SK-N-SH (cell line): Measurements from ENCODE around the gene RPGRIP1L. TPM values are rescaled to one million over a fixed set of nuclear protein-coding genes. Genes with fewer than 3 reads are reported as not detected.

Experiments
- CTCF ChIA-PET: fragments of 300-600, 350-600 bp; formaldehyde crosslinking; extraction: SDS; loops from one replicate; lab custom pipeline; 2021; lab: Yijun Ruan, JAX
- POLR2A ChIA-PET: fragments of 350-600 bp; sonication (Branson Sonifier 250); formaldehyde crosslinking; extraction: SDS; loops from one replicate; lab custom pipeline; 2020; ENCODE audit warnings: antibody characterized with exemption, inconsistent platforms; lab: Yijun Ruan, JAX
- DNase-seq: peaks from one replicate; pipeline ENCODE4 v3.0.0; 2012
- H2AFZ ChIP-seq: fragments of 200-600 bp; sonication (generic); 2 replicates; pipeline ENCODE4 v1.8.1; 2016; ENCODE audit warnings: antibody characterized with exemption, mild to moderate bottlenecking, low read depth
- H3F3A ChIP-seq: fragments of 200-600 bp; sonication (generic); replicated peaks from 2 replicates; pipeline ENCODE3; 2016; ENCODE audit warnings: antibody characterized with exemption, mild to moderate bottlenecking; ENCODE audit not compliant: insufficient read depth
- H3K27ac ChIP-seq, 2 experiments: fragments of 200-500 bp in 1 of 2; fragments of 200-600 bp in 1 of 2; sonication (Bioruptor generic) in 1 of 2; sonication (generic), shearing (Covaris generic) in 1 of 2; 2 replicates each; pipeline versions ENCODE4 v1.5.1 to v1.6.1; 2014 to 2016; ENCODE audit warnings: low read depth in 2 of 2, inconsistent platforms in 1 of 2, low read length in 1 of 2, mild to moderate bottlenecking in 1 of 2, mixed read lengths in 1 of 2
- H3K27me3 ChIP-seq: fragments of 200-600 bp; sonication (generic), shearing (Covaris generic); 2 replicates; pipeline ENCODE4 v1.6.1; 2016; ENCODE audit warnings: mixed run types; ENCODE audit not compliant: insufficient read depth
- H3K36me3 ChIP-seq, 2 experiments: fragments of 200-500 bp in 1 of 2; fragments of 200-600 bp in 1 of 2; sonication (Bioruptor generic) in 1 of 2; sonication (generic) in 1 of 2; replicated peaks in 1 of 2; 2 replicates each; pipeline versions ENCODE3 to v1.5.1; 2014 to 2016; ENCODE audit warnings: low read length in 1 of 2, mild to moderate bottlenecking in 1 of 2; ENCODE audit not compliant: insufficient read depth in 2 of 2, control insufficient read depth in 1 of 2
- H3K4me1 ChIP-seq, 2 experiments: fragments of 200-500 bp in 1 of 2; fragments of 200-600 bp in 1 of 2; sonication (Bioruptor generic) in 1 of 2; sonication (generic), shearing (Covaris generic) in 1 of 2; 2 replicates each; pipeline versions ENCODE4 v1.5.1 to v1.6.1; 2014 to 2016; ENCODE audit warnings: low read depth in 1 of 2, low read length in 1 of 2, mixed run types in 1 of 2; ENCODE audit not compliant: insufficient read depth in 2 of 2, control insufficient read depth in 1 of 2
- H3K4me2 ChIP-seq: fragments of 200-600 bp; sonication (generic), shearing (Covaris generic); 2 replicates; pipeline ENCODE4 v1.6.1; 2017; ENCODE audit warnings: mixed run types
- H3K4me3 ChIP-seq, 2 experiments: fragments of 200-500 bp in 1 of 2; fragments of 200-600 bp in 1 of 2; sonication (Bioruptor generic) in 1 of 2; sonication (generic), shearing (Covaris generic) in 1 of 2; 2 replicates each; pipeline versions ENCODE4 v1.5.1 to v1.8.1; 2014 to 2016; ENCODE audit warnings: low read depth in 2 of 2, inconsistent platforms in 1 of 2, low read length in 1 of 2, mild to moderate bottlenecking in 1 of 2, mixed read lengths in 1 of 2, moderate library complexity in 1 of 2
- H3K79me2 ChIP-seq: fragments of 200-600 bp; sonication (generic); 2 replicates; pipeline ENCODE4 v1.8.1; 2017; ENCODE audit warnings: mild to moderate bottlenecking; ENCODE audit not compliant: insufficient read depth
- H3K9ac ChIP-seq: fragments of 200-600 bp; sonication (generic); 2 replicates; pipeline ENCODE4 v1.6.1; 2017; ENCODE audit warnings: mixed run types
- H3K9me2 ChIP-seq: fragments of 200-600 bp; sonication (generic); 2 replicates; pipeline ENCODE4 v1.6.1; 2017; ENCODE audit warnings: mixed run types
- H3K9me3 ChIP-seq: fragments of 200-600 bp; sonication (generic); 2 replicates; pipeline ENCODE4 v1.6.1; 2017; ENCODE audit warnings: mixed run types, mild to moderate bottlenecking, moderate library complexity
- H4K20me1 ChIP-seq: fragments of 200-600 bp; sonication (generic); 2 replicates; pipeline ENCODE4 v1.6.1; 2017; ENCODE audit warnings: mild to moderate bottlenecking, mixed run types; ENCODE audit not compliant: insufficient read depth
- CHD2 ChIP-seq: fragments of 150-350 bp; IDR thresholded peaks from 2 replicates; pipeline ENCODE4 v1.6.1; 2018; ENCODE audit warnings: low read length; ENCODE audit not compliant: partially characterized antibody
- ELF1 ChIP-seq: IDR thresholded peaks from 2 replicates; pipeline ENCODE4 v1.4.0; 2012
- EP300 ChIP-seq, 2 experiments: IDR thresholded peaks; 2 replicates each; pipeline versions ENCODE4 v1.4.0 to v1.6.1; 2012; ENCODE audit warnings: borderline replicate concordance in 1 of 2, low read depth in 1 of 2, low read length in 1 of 2
- FOXM1 ChIP-seq: IDR thresholded peaks from 2 replicates; pipeline ENCODE4 v1.4.0; 2012; ENCODE audit warnings: low read depth, mild to moderate bottlenecking
- GATA2 ChIP-seq: sonication (generic); formaldehyde crosslinking; IDR thresholded peaks from 2 replicates; pipeline ENCODE4 v1.5.0; 2020; ENCODE audit warnings: mild to moderate bottlenecking, missing genetic modification reagents
- JUND ChIP-seq: IDR thresholded peaks from 2 replicates; pipeline ENCODE4 v1.4.0; 2012
- PBX3 ChIP-seq: IDR thresholded peaks from 2 replicates; pipeline ENCODE4; 2012
- POLR2AphosphoS5 ChIP-seq: IDR thresholded peaks from 2 replicates; pipeline ENCODE4 v1.6.1; 2012; ENCODE audit warnings: low read depth, low read length
- RAD21 ChIP-seq: IDR thresholded peaks from 2 replicates; pipeline ENCODE4 v1.6.1; 2012; ENCODE audit warnings: mild to moderate bottlenecking, low read length
- REST ChIP-seq: IDR thresholded peaks from 2 replicates; pipeline ENCODE4 v1.6.1; 2012; ENCODE audit warnings: mild to moderate bottlenecking, low read depth, low read length, moderate library complexity
- TAF1 ChIP-seq: IDR thresholded peaks from 2 replicates; pipeline ENCODE4 v1.6.1; 2012; ENCODE audit warnings: low read depth, mild to moderate bottlenecking, low read length, moderate library complexity, borderline replicate concordance
- USF1 ChIP-seq: IDR thresholded peaks from 2 replicates; pipeline ENCODE4 v1.4.0; 2012; ENCODE audit warnings: low read depth, borderline replicate concordance
- ZBTB33 ChIP-seq: IDR thresholded peaks from 2 replicates; pipeline ENCODE4 v1.4.0; 2012; ENCODE audit warnings: low read depth, borderline replicate concordance
- polyA plus RNA-seq, 3 experiments: library from polyadenylated mRNA; depleted of rRNA; stranded (reverse); fragments of >200 nt; gene quantifications; 2 replicates each; pipeline ENCODE4 v1.2.3, GENCODE V29; 2012

Gene RPGRIP1L
- polyA plus RNA-seq, 1 of the 3 experiments (the other 2 are of a cell fraction) = 5.7 TPM

- Histone ChIP-seq H2AFZ (no peak overlapping the region), H3K36me3 (no peaks in the 10 kb centered on the region), H3K9me2 (no peaks in the 10 kb centered on the region), H3K9ac (no peak overlapping the region), H3F3A (no peaks in the 10 kb centered on the region), H3K9me3 (no peaks in the 10 kb centered on the region), H3K4me1 (no peaks in the 10 kb centered on the region), H3K79me2 (no peaks in the 10 kb centered on the region), H3K27me3 (peaks cover 8% of the 10 kb centered on the region; the same call in 1 of the 2 replicates), H4K20me1 (no peaks in the 10 kb centered on the region), H3K4me2 (no peak overlapping the region), H3K4me3 (no peak overlapping the region), H3K27ac (no peak overlapping the region)
- no peak for DNase-seq
- POLR2A ChIA-PET = no interaction called here
- CTCF ChIA-PET = no interaction called here
- TF ChIP-seq REST = no peak
- no peak for TF ChIP-seq FOXM1
- no peak for TF ChIP-seq ZBTB33
- no peak for TF ChIP-seq USF1
- no peak for TF ChIP-seq CHD2
- no peak for TF ChIP-seq RAD21
- no peak for TF ChIP-seq PBX3
- no peak for TF ChIP-seq POLR2AphosphoS5
- TF ChIP-seq TAF1 = no peak
- TF ChIP-seq EP300 (IDR thresholded peaks at IDR 0.05; ENCODE audit: borderline replicate concordance in 1 of 2, low read depth in 1 of 2, low read length in 1 of 2) = no peak
- TF ChIP-seq GATA2 (CRISPR knock-in tag) = no peak
- TF ChIP-seq JUND = no peak
- no peak for TF ChIP-seq ELF1
Observed at GRCh38 chr16:53571763-53572162, 131.9 kb downstream of the RPGRIP1L start.
